Measurements from ENCODE around the gene CHKA. TPM values are rescaled to one million over a fixed set of nuclear protein-coding genes. Genes with fewer than 3 reads are reported as not detected.

Gene CHKA
- total and polyA plus RNA-seq, 2 of the 4 experiments (the other 2 are of a cell fraction): 4.5 to 8.4 TPM

- no peak overlapping the region for H4K91ac ChIP-seq (ENCODE audit: insufficient read depth, low read depth, low read length)
- H3K9ac ChIP-seq (ENCODE audit: low read depth, low read length): no peak overlapping the region
- H3K9me1 ChIP-seq (ENCODE audit: insufficient read depth, low read length): peaks cover 4% of the 10 kb centered on the region; the same call in 1 of the 2 replicates
- peaks cover 0 to 4% of the 10 kb centered on the region in 2 experiments; a peak in 2 of 4 replicates for H3K79me1 ChIP-seq (ENCODE audit: low read depth in 1 of 2, low read length in 2 of 2)
- H3K27me3 ChIP-seq (ENCODE audit: control insufficient read depth, insufficient read depth, low read length): no peaks in the 10 kb centered on the region
- H3K4me3 ChIP-seq (ENCODE audit: insufficient read depth, low read depth, low read length): no peak overlapping the region
- in situ Hi-C loops (cut with MboI; ENCODE audit: low sequenced_read_pairs): no loop called here
- H2BK120ac ChIP-seq (ENCODE audit: low read depth, low read length): no peak overlapping the region
- 95% methylated on average over 7 of the region's 15 CpGs; no CpG with 5 or more reads in 1 of the 2 experiments for WGBS, 2 experiments (ENCODE audit: extremely low coverage in 2 of 2, insufficient read length in 1 of 2)
- no peak overlapping the region for H2BK15ac ChIP-seq (ENCODE audit: low read depth, low read length)
- no peak overlapping the region for H3K14ac ChIP-seq (replicated peaks; ENCODE audit: low read depth, low read length)
- no peak overlapping the region for H3K18ac ChIP-seq (ENCODE audit: low read depth, low read length)
- no peak overlapping the region for H3K4ac ChIP-seq (ENCODE audit: low read depth, low read length)
- H2BK20ac ChIP-seq (ENCODE audit: low read depth, low read length): no peak overlapping the region
- H3K36me3 ChIP-seq (ENCODE audit: control insufficient read depth, insufficient read depth, low read length): peaks cover 48% of the 10 kb centered on the region
- no peak overlapping the region for H4K8ac ChIP-seq (ENCODE audit: low read depth in 2 of 2, low read length in 2 of 2)
- H3K4me2 ChIP-seq (ENCODE audit: low read depth, low read length): no peak overlapping the region
- no peak overlapping the region for H2AFZ ChIP-seq (replicated peaks; ENCODE audit: low read length, poor library complexity)
- no peaks in the 10 kb centered on the region for H3K9me3 ChIP-seq (ENCODE audit: control insufficient read depth, insufficient read depth, low read length)
- H3K4me1 ChIP-seq (ENCODE audit: control insufficient read depth, insufficient read depth, low read length): no peaks in the 10 kb centered on the region
- no peak overlapping the region for H2BK5ac ChIP-seq (ENCODE audit: low read depth, low read length, poor library complexity, severe bottlenecking)
- POLR2A ChIA-PET (ENCODE audit: unreplicated experiment): no interaction called here
- no peak overlapping the region for H3K56ac ChIP-seq (ENCODE audit: extremely low read depth, insufficient read depth, low read length)
- no peak for ATAC-seq (ENCODE audit: low read depth)
- H2AK9ac ChIP-seq (replicated peaks; ENCODE audit: low read depth, low read length, poor library complexity): no peak overlapping the region
- H4K5ac ChIP-seq (ENCODE audit: low read depth, low read length): no peak overlapping the region
- dilution Hi-C loops (cut with HindIII; ENCODE audit: low sequenced_read_pairs, unreplicated experiment): no loop called here
- H3K27ac ChIP-seq (ENCODE audit: insufficient read depth, low read length): no peak overlapping the region
- intact Hi-C loops (cut with micrococcal nuclease): no loop called here
- no peak overlapping the region for H2AK5ac ChIP-seq (ENCODE audit: low read depth, low read length)
- BruUV-seq (replicated peaks): no TSS peak
- no peaks in the 10 kb centered on the region; the same call in none of the 2 replicates for H4K20me1 ChIP-seq (ENCODE audit: insufficient read depth, low read length)
- CTCF ChIA-PET: interaction anchor here (0.6 to 1.4 kb wide), 2 partner anchors 10 to 355 kb away, joined by 3 read pairs; no protein-coding TSS in a partner anchor
- no peak overlapping the region for H3K23ac ChIP-seq (ENCODE audit: low read depth, low read length)
- no peak for DNase-seq
- TF ChIP-seq MXI1 (IDR thresholded peaks at IDR 0.05; ENCODE audit: borderline replicate concordance, low read depth, low read length): no peak
- TF ChIP-seq POLR2A (IDR thresholded peaks at IDR 0.05; ENCODE audit: low read depth, low read length): no peak
- TF ChIP-seq CEBPB (IDR thresholded peaks at IDR 0.05; ENCODE audit: low read depth, low read length): no peak
- TF ChIP-seq, protein P1, sequence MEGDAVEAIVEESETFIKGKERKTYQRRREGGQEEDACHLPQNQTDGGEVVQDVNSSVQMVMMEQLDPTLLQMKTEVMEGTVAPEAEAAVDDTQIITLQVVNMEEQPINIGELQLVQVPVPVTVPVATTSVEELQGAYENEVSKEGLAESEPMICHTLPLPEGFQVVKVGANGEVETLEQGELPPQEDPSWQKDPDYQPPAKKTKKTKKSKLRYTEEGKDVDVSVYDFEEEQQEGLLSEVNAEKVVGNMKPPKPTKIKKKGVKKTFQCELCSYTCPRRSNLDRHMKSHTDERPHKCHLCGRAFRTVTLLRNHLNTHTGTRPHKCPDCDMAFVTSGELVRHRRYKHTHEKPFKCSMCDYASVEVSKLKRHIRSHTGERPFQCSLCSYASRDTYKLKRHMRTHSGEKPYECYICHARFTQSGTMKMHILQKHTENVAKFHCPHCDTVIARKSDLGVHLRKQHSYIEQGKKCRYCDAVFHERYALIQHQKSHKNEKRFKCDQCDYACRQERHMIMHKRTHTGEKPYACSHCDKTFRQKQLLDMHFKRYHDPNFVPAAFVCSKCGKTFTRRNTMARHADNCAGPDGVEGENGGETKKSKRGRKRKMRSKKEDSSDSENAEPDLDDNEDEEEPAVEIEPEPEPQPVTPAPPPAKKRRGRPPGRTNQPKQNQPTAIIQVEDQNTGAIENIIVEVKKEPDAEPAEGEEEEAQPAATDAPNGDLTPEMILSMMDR (conservative IDR thresholded peaks at IDR 0.05; ENCODE audit: low read depth, low read length): no peak
- TF ChIP-seq FOS (IDR thresholded peaks at IDR 0.05; ENCODE audit: low read depth, low read length): no peak
- TF ChIP-seq RAD21 (IDR thresholded peaks at IDR 0.05; ENCODE audit: low read length): no peak
- no peak for TF ChIP-seq NFE2L2 (IDR thresholded peaks at IDR 0.05; ENCODE audit: low read depth, low read length)
- no peak for TF ChIP-seq MAFK (IDR thresholded peaks at IDR 0.05; ENCODE audit: low read depth, low read length)
- TF ChIP-seq RCOR1 (IDR thresholded peaks at IDR 0.05; ENCODE audit: insufficient replicate concordance, low read length): no peak
- no peak for TF ChIP-seq MAZ (IDR thresholded peaks at IDR 0.05; ENCODE audit: borderline replicate concordance, low read depth, low read length)
- TF ChIP-seq, protein P2, sequence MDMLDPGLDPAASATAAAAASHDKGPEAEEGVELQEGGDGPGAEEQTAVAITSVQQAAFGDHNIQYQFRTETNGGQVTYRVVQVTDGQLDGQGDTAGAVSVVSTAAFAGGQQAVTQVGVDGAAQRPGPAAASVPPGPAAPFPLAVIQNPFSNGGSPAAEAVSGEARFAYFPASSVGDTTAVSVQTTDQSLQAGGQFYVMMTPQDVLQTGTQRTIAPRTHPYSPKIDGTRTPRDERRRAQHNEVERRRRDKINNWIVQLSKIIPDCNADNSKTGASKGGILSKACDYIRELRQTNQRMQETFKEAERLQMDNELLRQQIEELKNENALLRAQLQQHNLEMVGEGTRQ (IDR thresholded peaks at IDR 0.05; ENCODE audit: low read depth, low read length): no peak
- TF ChIP-seq SMC3 (IDR thresholded peaks at IDR 0.05; ENCODE audit: low read depth, low read length): no peak
- TF ChIP-seq, protein P3, sequence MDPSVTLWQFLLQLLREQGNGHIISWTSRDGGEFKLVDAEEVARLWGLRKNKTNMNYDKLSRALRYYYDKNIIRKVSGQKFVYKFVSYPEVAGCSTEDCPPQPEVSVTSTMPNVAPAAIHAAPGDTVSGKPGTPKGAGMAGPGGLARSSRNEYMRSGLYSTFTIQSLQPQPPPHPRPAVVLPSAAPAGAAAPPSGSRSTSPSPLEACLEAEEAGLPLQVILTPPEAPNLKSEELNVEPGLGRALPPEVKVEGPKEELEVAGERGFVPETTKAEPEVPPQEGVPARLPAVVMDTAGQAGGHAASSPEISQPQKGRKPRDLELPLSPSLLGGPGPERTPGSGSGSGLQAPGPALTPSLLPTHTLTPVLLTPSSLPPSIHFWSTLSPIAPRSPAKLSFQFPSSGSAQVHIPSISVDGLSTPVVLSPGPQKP (IDR thresholded peaks at IDR 0.05; ENCODE audit: borderline replicate concordance, low read depth, low read length): no peak
- TF ChIP-seq RFX5 (IDR thresholded peaks at IDR 0.05; ENCODE audit: low read depth, low read length): no peak
- no peak for TF ChIP-seq CHD1 (IDR thresholded peaks at IDR 0.05; ENCODE audit: low read depth, low read length)
Observed at GRCh38 chr11:68052137-68052873, 68.9 kb downstream of the CHKA start.

All from IMR-90 (cell line).